ENCODE measurements around the gene NDE1. TPM values are rescaled to one million over a fixed set of nuclear protein-coding genes. Genes with fewer than 3 reads are reported as not detected.

Gene NDE1
- total and polyA plus RNA-seq, 2 donors (not counting 1 experiment from before 2014, with no cell fraction given), result 33.5 to 149 TPM

DNA sequence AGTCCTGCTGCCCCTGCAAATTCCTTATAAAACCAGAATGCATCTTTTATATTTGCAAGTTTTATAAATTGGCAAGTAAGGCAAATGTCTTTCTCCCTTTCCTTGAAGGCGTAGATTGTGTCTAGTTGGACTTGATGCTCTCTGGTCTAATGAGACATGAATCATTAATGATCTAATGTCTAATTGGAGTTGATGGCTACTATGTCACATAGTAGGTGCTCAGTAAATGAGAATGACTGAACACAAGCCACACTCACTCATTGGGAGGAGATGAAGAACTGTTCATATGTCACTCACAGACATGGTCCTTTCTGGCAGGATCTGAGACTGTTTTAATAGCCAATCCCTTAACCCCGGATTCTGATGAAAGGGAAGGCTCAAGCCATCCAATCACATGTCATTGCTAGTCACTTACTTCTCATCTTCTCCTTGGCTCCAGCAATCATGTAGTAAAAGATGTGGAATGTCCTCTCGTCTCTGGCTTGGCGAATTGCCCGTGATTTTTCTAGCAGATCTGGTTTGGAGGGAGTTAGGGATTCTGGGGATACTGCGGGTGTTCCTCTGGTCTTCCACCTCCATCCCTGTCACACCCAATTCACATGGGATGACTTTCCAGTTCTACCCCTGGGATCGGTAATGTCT is 125.7 kb downstream of the NDE1 start:
- H3K79me2 ChIP-seq (ENCODE audit: control insufficient read depth, insufficient read depth, low read length), result no peaks in the 10 kb centered on the region
- no peak overlapping the region for H3K27ac ChIP-seq (ENCODE audit: low read length in 2 of 2)
- TF ChIP-seq, protein P1, sequence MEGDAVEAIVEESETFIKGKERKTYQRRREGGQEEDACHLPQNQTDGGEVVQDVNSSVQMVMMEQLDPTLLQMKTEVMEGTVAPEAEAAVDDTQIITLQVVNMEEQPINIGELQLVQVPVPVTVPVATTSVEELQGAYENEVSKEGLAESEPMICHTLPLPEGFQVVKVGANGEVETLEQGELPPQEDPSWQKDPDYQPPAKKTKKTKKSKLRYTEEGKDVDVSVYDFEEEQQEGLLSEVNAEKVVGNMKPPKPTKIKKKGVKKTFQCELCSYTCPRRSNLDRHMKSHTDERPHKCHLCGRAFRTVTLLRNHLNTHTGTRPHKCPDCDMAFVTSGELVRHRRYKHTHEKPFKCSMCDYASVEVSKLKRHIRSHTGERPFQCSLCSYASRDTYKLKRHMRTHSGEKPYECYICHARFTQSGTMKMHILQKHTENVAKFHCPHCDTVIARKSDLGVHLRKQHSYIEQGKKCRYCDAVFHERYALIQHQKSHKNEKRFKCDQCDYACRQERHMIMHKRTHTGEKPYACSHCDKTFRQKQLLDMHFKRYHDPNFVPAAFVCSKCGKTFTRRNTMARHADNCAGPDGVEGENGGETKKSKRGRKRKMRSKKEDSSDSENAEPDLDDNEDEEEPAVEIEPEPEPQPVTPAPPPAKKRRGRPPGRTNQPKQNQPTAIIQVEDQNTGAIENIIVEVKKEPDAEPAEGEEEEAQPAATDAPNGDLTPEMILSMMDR (IDR thresholded peaks at IDR 0.05), result no peak
- no peak for TF ChIP-seq EZH2 (IDR thresholded peaks at IDR 0.05; ENCODE audit: borderline replicate concordance, insufficient read depth, low read depth, low read length, poor library complexity, severe bottlenecking)
- no peaks in the 10 kb centered on the region for H3K27me3 Mint-ChIP-seq
- intact Hi-C loops (cut with micrococcal nuclease), result no loop called here
- no peaks in the 10 kb centered on the region for H3K4me1 ChIP-seq (ENCODE audit: control insufficient read depth in 2 of 2, insufficient read depth in 2 of 2, low read length in 2 of 2)
- H3K4me3 Mint-ChIP-seq, result no peak overlapping the region
- no peak overlapping the region for H3K4me2 ChIP-seq (replicated peaks; ENCODE audit: low read depth, low read length, poor library complexity, severe bottlenecking)
- H3K9ac ChIP-seq (ENCODE audit: low read length), result no peak overlapping the region
- no peak overlapping the region for H3K4me3 ChIP-seq (ENCODE audit: control extremely low read depth in 1 of 5, extremely low read depth in 1 of 5, insufficient read depth in 1 of 5, low read depth in 2 of 5, low read length in 4 of 5)
- ATAC-seq (ENCODE audit: low read depth), result no peak
- ChIA-PET CTCF (interaction anchor here (0.7 to 1.0 kb wide), 2 partner anchors 10 to 12 kb away, joined by 3 to 4 read pairs; no protein-coding TSS in a partner anchor), POLR2A (no interaction called here)
- no peak for DNase-seq
- no peak overlapping the region for H3K27ac Mint-ChIP-seq
- no peaks in the 10 kb centered on the region for H3K36me3 ChIP-seq (replicated peaks in 1 of 2; ENCODE audit: control extremely low read depth in 1 of 2, control insufficient read depth in 1 of 2, extremely low read depth in 1 of 2, insufficient read depth in 2 of 2, low read length in 1 of 2)
- H2AFZ ChIP-seq (ENCODE audit: insufficient read depth, low read depth, low read length, poor library complexity, severe bottlenecking), result no peak overlapping the region
- H3K27me3 ChIP-seq (replicated peaks in 1 of 4; ENCODE audit: control extremely low read depth in 1 of 4, control insufficient read depth in 3 of 4, insufficient read depth in 4 of 4, low read length in 3 of 4), result peaks cover 0 to 3% (median 0%) of the 10 kb centered on the region in 4 experiments
- no peaks in the 10 kb centered on the region for H3K9me3 ChIP-seq (ENCODE audit: control extremely low read depth in 1 of 3, control insufficient read depth in 2 of 3, insufficient read depth in 1 of 3, low read length in 2 of 3)
- H3K4me1 Mint-ChIP-seq, result no peaks in the 10 kb centered on the region
- no CpG with 5 or more reads among the region's 7 CpGs for WGBS (ENCODE audit: insufficient coverage)
- no peaks in the 10 kb centered on the region for H4K20me1 ChIP-seq (ENCODE audit: control insufficient read depth, insufficient read depth, low read length, poor library complexity, severe bottlenecking)
- no peaks in the 10 kb centered on the region for H3K9me3 Mint-ChIP-seq (ENCODE audit: insufficient read depth)

Other genes with a start within 250 kb of the NDE1 start
- gene BMERB1, start 215.7 kb upstream of the NDE1 start, total RNA-seq, result 11.2 and 13.5 TPM in 2 replicates
- gene BMERB1, start 215.7 kb upstream of the NDE1 start, polyA plus RNA-seq, result 0.40 and 2.2 TPM in 2 replicates
- gene MARF1, start 7.1 kb upstream of the NDE1 start, total RNA-seq, result 366 and 402 TPM in 2 replicates
- 68.0 and 97.1 TPM in 2 replicates for gene MARF1, start 7.1 kb upstream of the NDE1 start, polyA plus RNA-seq
- gene MYH11, start 206.8 kb downstream of the NDE1 start, total RNA-seq, result 0.05 and 0.15 TPM in 2 replicates
- 0.16 and 0.23 TPM in 2 replicates for gene MYH11, start 206.8 kb downstream of the NDE1 start, polyA plus RNA-seq
- 29.3 and 30.2 TPM in 2 replicates for gene CEP20, start 238.4 kb downstream of the NDE1 start, total RNA-seq
- gene CEP20, start 238.4 kb downstream of the NDE1 start, polyA plus RNA-seq, result 12.4 and 14.2 TPM in 2 replicates